ENCODE results near the gene SYTL1.
A peak's percentile ranks its signal among the peaks of the same experiment; 100 is the strongest.
"Not testable (repeated sequence)": the region's sequence is repeated elsewhere in the genome, so short reads cannot be mapped to it uniquely, and the experiment has no call there.

The SYTL1 gene

GRCh38 chr1:27383039-27383605 is 41.3 kb downstream of the SYTL1 start, which contains the start of gene CD164L2:
TSS of gene CD164L2 (minus strand) at chr1:27383333. CDS start at chr1:27383239, 94 bp downstream.
- TF ChIP-seq, protein P1, sequence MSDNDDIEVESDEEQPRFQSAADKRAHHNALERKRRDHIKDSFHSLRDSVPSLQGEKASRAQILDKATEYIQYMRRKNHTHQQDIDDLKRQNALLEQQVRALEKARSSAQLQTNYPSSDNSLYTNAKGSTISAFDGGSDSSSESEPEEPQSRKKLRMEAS (IDR thresholded peaks at IDR 0.05; ENCODE audit: low read depth, low read length) = no peak
- TF ChIP-seq, protein P2, sequence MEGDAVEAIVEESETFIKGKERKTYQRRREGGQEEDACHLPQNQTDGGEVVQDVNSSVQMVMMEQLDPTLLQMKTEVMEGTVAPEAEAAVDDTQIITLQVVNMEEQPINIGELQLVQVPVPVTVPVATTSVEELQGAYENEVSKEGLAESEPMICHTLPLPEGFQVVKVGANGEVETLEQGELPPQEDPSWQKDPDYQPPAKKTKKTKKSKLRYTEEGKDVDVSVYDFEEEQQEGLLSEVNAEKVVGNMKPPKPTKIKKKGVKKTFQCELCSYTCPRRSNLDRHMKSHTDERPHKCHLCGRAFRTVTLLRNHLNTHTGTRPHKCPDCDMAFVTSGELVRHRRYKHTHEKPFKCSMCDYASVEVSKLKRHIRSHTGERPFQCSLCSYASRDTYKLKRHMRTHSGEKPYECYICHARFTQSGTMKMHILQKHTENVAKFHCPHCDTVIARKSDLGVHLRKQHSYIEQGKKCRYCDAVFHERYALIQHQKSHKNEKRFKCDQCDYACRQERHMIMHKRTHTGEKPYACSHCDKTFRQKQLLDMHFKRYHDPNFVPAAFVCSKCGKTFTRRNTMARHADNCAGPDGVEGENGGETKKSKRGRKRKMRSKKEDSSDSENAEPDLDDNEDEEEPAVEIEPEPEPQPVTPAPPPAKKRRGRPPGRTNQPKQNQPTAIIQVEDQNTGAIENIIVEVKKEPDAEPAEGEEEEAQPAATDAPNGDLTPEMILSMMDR (IDR thresholded peaks at IDR 0.05; ENCODE audit: low read depth, low read length) = no peak
- TF ChIP-seq POLR2A (IDR thresholded peaks at IDR 0.05; ENCODE audit: extremely low read depth, insufficient read length) (no peak), MYC (IDR thresholded peaks at IDR 0.05; ENCODE audit: low read depth, low read length) (no peak)
- H3K4me3 ChIP-seq (ENCODE audit: low read depth, low read length) = no peak within 1 kb of the TSS
- DNase-seq (ENCODE audit: low read depth) = no peak

GRCh38 chr1:27383661-27384060 is 41.8 kb downstream of the SYTL1 start:
- TF ChIP-seq POLR2A (IDR thresholded peaks at IDR 0.05; ENCODE audit: extremely low read depth, insufficient read length) (no peak), MYC (IDR thresholded peaks at IDR 0.05; ENCODE audit: low read depth, low read length) (no peak)
- TF ChIP-seq, protein P2 (IDR thresholded peaks at IDR 0.05; ENCODE audit: low read depth, low read length) = no peak
- TF ChIP-seq, protein P1 (IDR thresholded peaks at IDR 0.05; ENCODE audit: low read depth, low read length) = no peak
- no peak overlapping the region for H3K4me3 ChIP-seq (ENCODE audit: low read depth, low read length)
- no peak for DNase-seq (ENCODE audit: low read depth)

DNA sequence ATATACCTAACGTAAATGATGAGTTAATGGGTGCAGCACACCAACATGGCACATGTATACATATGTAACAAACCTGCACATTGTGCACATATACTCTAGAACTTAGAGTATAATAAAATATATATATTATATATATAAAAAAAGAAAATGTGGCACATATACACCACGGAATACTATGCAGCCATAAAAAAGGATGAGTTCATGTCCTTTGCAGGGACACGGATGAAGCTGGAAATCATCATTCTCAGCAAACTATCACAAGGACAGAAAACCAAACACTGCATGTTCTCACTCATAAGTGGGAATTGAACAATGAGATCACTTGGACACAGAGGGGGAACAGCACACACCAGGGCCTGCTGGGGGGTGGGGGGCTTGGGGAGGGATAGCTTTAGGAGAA is 43.0 kb downstream of the SYTL1 start:
- not testable (repeated sequence) for DNase-seq (ENCODE audit: low read depth); H3K4me3 ChIP-seq (ENCODE audit: low read depth, low read length)

DNA sequence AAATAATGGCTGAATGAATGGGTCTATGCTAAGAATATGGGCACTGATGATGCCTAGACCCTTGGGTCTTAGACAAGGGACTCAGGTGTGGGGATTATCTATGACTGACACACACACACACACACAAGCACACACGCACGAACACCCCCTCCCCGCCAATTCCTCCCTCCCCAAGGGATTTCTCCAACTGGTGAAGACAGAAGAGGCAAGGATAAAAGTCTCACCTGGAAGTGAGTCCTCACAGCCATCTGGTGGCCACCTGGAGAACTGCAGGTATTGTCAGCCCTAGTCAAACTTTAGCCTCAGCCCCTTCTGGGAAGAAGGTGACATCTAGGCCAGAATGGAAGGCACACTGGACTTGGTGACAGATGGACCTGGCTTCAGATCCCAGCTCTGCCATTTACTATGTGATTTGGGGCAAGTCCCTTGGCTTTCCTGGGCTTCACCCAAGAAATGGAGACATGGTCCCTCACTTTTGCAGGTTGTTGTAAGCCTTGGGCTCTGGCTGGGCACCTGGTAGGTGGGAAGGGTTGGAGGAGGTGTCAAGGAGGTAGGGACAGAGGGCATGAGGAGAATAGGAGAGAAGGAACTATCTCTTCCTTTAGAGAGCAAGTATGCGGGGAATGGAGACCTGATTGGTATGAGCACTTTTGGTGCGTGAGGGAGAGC is 46.6 kb downstream of the SYTL1 start:
- TF ChIP-seq, protein P2 (IDR thresholded peaks at IDR 0.05; ENCODE audit: low read depth, low read length) = peak; percentile 90
- TF ChIP-seq, protein P1 (IDR thresholded peaks at IDR 0.05; ENCODE audit: low read depth, low read length) = no peak
- no peak overlapping the region for H3K4me3 ChIP-seq (ENCODE audit: low read depth, low read length)
- peak; percentile 65 for DNase-seq (ENCODE audit: low read depth)

- no peak overlapping the region for H3K4me3 ChIP-seq (ENCODE audit: low read depth, low read length)
- TF ChIP-seq MYC (IDR thresholded peaks at IDR 0.05; ENCODE audit: low read depth, low read length) = no peak
- DNase-seq (ENCODE audit: low read depth) = no peak
Measured at GRCh38 chr1:27391511-27392095, 49.8 kb downstream of the SYTL1 start.

- peak; percentile 93 for DNase-seq (ENCODE audit: low read depth)
- peak within 1 kb of the TSS; percentile 73 for H3K4me3 ChIP-seq (ENCODE audit: low read depth, low read length)
- TF ChIP-seq MYC (IDR thresholded peaks at IDR 0.05; ENCODE audit: low read depth, low read length) = 0 out of 2 replicates have a peak, but pooled peaks have one; percentile 30
- TF ChIP-seq, protein P2 (IDR thresholded peaks at IDR 0.05; ENCODE audit: low read depth, low read length) = peak; percentile 56
- TF ChIP-seq, protein P1 (IDR thresholded peaks at IDR 0.05; ENCODE audit: low read depth, low read length) = peak; percentile 51
- TF ChIP-seq POLR2A (IDR thresholded peaks at IDR 0.05; ENCODE audit: extremely low read depth, insufficient read length) = peak; percentile 33
Measured at GRCh38 chr1:27392096-27392777, 50.4 kb downstream of the SYTL1 start, which contains the start of gene GPR3. TSS of gene GPR3 (plus strand) at chr1:27392622. CDS start at chr1:27393799, 1,177 bp downstream.
